GM06990 (cell line): ENCODE results near the gene CBL.
"Not testable (repeated sequence)": the region's sequence is repeated elsewhere in the genome, so short reads cannot be mapped to it uniquely, and the experiment has no call there.

Experiments used
- DNase-seq: peaks from one replicate; pipeline ENCODE4 v3.0.0-alpha.2; 2011; ENCODE audit not compliant: insufficient read length; ENCODE audit errors: extremely low read depth
- H3K27me3 ChIP-seq: replicated peaks from 2 replicates; pipeline ENCODE4 v1.6.0; 2011; ENCODE audit warnings: low read length; ENCODE audit not compliant: control insufficient read depth, insufficient read depth
- H3K36me3 ChIP-seq: 2 replicates; pipeline ENCODE4 v1.5.1; 2011; ENCODE audit warnings: low read length; ENCODE audit not compliant: control insufficient read depth, insufficient read depth
- H3K4me3 ChIP-seq: replicated peaks from 2 replicates; pipeline ENCODE4 v1.5.1; 2011; ENCODE audit warnings: low read depth, mild to moderate bottlenecking, control low read depth, low read length
- CTCF ChIP-seq: IDR thresholded peaks from 2 replicates; pipeline ENCODE4 v1.5.1; 2011; ENCODE audit warnings: low read length, control low read depth, mild to moderate bottlenecking, inconsistent platforms; ENCODE audit not compliant: insufficient read depth, poor library complexity, severe bottlenecking

Gene CBL

GRCh38 chr11:119188067-119188466 lies 18.1 kb upstream of the CBL start:
- no peak for TF ChIP-seq CTCF
- no peak for DNase-seq
- H3K36me3 ChIP-seq: peaks cover 3% of the 10 kb centered on the region; the same call in 1 of the 2 replicates
- no peak overlapping the region for H3K4me3 ChIP-seq
- no peaks in the 10 kb centered on the region for H3K27me3 ChIP-seq

DNA sequence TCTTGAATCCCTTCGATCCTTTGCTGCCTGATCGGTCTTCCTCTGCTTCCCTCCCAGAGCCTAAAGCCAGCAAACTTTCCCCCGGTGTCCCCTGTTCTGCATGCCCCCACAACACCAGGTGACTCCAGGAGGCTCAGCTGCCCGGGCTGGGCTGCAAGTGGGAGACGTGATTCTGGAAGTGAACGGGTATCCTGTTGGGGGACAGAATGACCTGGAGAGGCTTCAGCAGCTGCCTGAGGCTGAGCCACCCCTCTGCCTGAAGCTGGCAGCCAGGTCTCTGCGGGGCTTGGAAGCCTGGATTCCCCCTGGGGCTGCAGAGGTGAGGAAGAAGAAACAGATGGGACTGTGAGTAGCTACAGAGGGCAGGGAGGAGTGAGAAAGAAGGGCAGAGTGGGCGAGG lies 17.3 kb upstream of the CBL start:
- H3K36me3 ChIP-seq: no peaks in the 10 kb centered on the region
- no peak for TF ChIP-seq CTCF
- no peak for DNase-seq
- no peak overlapping the region for H3K4me3 ChIP-seq
- H3K27me3 ChIP-seq: no peaks in the 10 kb centered on the region

- no peak for TF ChIP-seq CTCF
- no peaks in the 10 kb centered on the region for H3K36me3 ChIP-seq
- no peak for DNase-seq
- H3K27me3 ChIP-seq: no peaks in the 10 kb centered on the region
- no peak overlapping the region for H3K4me3 ChIP-seq
Observed at GRCh38 chr11:119189393-119189792, 16.7 kb upstream of the CBL start.

GRCh38 chr11:119190531-119190930 lies 15.6 kb upstream of the CBL start:
- TF ChIP-seq CTCF: no peak
- DNase-seq: no peak
- Histone ChIP-seq H3K36me3 (no peaks in the 10 kb centered on the region), H3K27me3 (no peaks in the 10 kb centered on the region), H3K4me3 (no peak overlapping the region)

GRCh38 chr11:119191265-119191664 lies 14.9 kb upstream of the CBL start:
- H3K27me3 ChIP-seq, H3K36me3 ChIP-seq, DNase-seq, H3K4me3 ChIP-seq: not testable (repeated sequence)

DNA sequence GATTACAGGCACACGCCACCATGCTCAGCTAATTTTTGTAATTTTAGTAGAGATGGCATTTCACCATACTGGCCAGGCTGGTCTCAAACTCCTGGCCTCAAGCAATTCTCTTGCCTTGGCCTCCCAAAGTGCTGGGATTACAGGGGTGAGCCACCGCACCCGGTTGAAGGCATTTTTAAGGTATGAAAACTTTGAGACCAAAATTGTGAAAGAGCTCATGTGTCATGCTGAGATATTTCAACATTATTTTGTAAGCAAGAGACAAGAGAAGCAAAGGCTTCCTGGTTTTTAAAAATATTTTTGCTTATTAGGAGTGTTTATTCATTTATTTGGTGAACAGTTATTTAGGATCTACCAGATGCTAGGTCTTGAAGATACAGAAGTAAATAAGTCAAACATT lies 14.0 kb upstream of the CBL start:
- no peak for TF ChIP-seq CTCF
- Histone ChIP-seq H3K36me3 (no peaks in the 10 kb centered on the region), H3K4me3 (no peak overlapping the region), H3K27me3 (no peaks in the 10 kb centered on the region)
- no peak for DNase-seq
